Naive thymus-derived CD4-positive, alpha-beta T cell (primary cell): ENCODE measurements around the gene HDAC4. TPM values are rescaled to one million over a fixed set of nuclear protein-coding genes. Genes with fewer than 3 reads are reported as not detected.
A peak's percentile ranks its signal among the peaks of the same experiment; 100 is the strongest.

Experiments used
- ATAC-seq: fragments of 150-1000 bp; cut with Tn5 transposase; 2 replicates; pipeline ENCODE4 v1.10.0; 2021; ENCODE audit warnings: mild to moderate bottlenecking, moderate library complexity
- CTCF ChIA-PET: fragments of 350-600 bp; sonication (Branson Sonifier 250); formaldehyde crosslinking; loops from one replicate; lab custom pipeline; 2021; ENCODE audit warnings: antibody characterized with exemption; lab: Charles Lee
- POLR2A ChIA-PET: fragments of 350-600 bp; sonication (Branson Sonifier 250); formaldehyde crosslinking; loops from one replicate; lab custom pipeline; 2021; ENCODE audit warnings: antibody characterized with exemption, inconsistent platforms; lab: Charles Lee
- DNase-seq, 9 donors: peaks; one replicate each; pipeline versions ENCODE4 v3.0.0 to v3.0.0-alpha.2; 2020 to 2022; ENCODE audit warnings: mixed read lengths in 1 of 9
- H3K27ac ChIP-seq: one replicate; pipeline ENCODE4 v1.7.0; 2013; ENCODE audit warnings: mild to moderate bottlenecking, low read depth, low read length, moderate library complexity
- H3K27me3 ChIP-seq, 2 donors: one replicate each; pipeline ENCODE4 v1.7.0; 2013; ENCODE audit warnings: low read length in 2 of 2, mild to moderate bottlenecking in 2 of 2, moderate library complexity in 2 of 2; ENCODE audit not compliant: control insufficient read depth in 2 of 2, insufficient read depth in 2 of 2
- H3K36me3 ChIP-seq, 3 experiments: 1 replicate in 2 of 3; 2 replicates in 1 of 3; pipeline ENCODE4 v1.7.0; 2013; ENCODE audit warnings: low read length in 3 of 3, mild to moderate bottlenecking in 3 of 3, moderate library complexity in 1 of 3; ENCODE audit not compliant: insufficient read depth in 3 of 3, control insufficient read depth in 2 of 3
- H3K4me1 ChIP-seq, 2 donors: one replicate each; pipeline ENCODE4 v1.7.0; 2013; ENCODE audit warnings: low read length in 2 of 2, mild to moderate bottlenecking in 2 of 2, moderate library complexity in 1 of 2; ENCODE audit not compliant: control insufficient read depth in 2 of 2, insufficient read depth in 2 of 2
- H3K4me3 ChIP-seq: 2 replicates; pipeline ENCODE4 v1.7.0; 2013; ENCODE audit warnings: mild to moderate bottlenecking, low read length
- H3K9me3 ChIP-seq, 3 experiments: 1 replicate in 2 of 3; 2 replicates in 1 of 3; pipeline ENCODE4 v1.7.0; 2013; ENCODE audit warnings: low read length in 3 of 3; ENCODE audit not compliant: control insufficient read depth in 2 of 3
- H3K27ac Mint-ChIP-seq, 9 donors: one replicate each; pipeline ENCODE4 v1.8.0; 2020 to 2022; ENCODE audit warnings: mixed read lengths in 9 of 9, mild to moderate bottlenecking in 8 of 9, moderate library complexity in 5 of 9, inconsistent platforms in 2 of 9
- H3K27me3 Mint-ChIP-seq, 5 donors: one replicate each; pipeline ENCODE4 v1.8.0; 2021 to 2022; ENCODE audit warnings: mixed read lengths in 5 of 5, mild to moderate bottlenecking in 1 of 5
- H3K36me3 Mint-ChIP-seq, 5 donors: one replicate each; pipeline ENCODE4 v1.8.0; 2020 to 2022; ENCODE audit warnings: mixed read lengths in 5 of 5, mild to moderate bottlenecking in 3 of 5, inconsistent platforms in 1 of 5
- H3K4me1 Mint-ChIP-seq, 7 donors: one replicate each; pipeline ENCODE4 v1.8.0; 2020 to 2022; ENCODE audit warnings: mixed read lengths in 7 of 7, mild to moderate bottlenecking in 3 of 7, inconsistent platforms in 1 of 7
- H3K4me3 Mint-ChIP-seq, 10 donors: one replicate each; pipeline ENCODE4 v1.8.0; 2020 to 2022; ENCODE audit warnings: mild to moderate bottlenecking in 10 of 10, mixed read lengths in 10 of 10, moderate library complexity in 6 of 10, inconsistent platforms in 2 of 10
- H3K9me3 Mint-ChIP-seq, 11 donors: one replicate each; pipeline ENCODE4 v1.8.0; 2020 to 2022; ENCODE audit warnings: mixed read lengths in 11 of 11, mild to moderate bottlenecking in 4 of 11, inconsistent platforms in 1 of 11, moderate library complexity in 1 of 11
- intact Hi-C, 2 donors: fragments of 100-400 bp; cut with micrococcal nuclease; formaldehyde crosslinking; loops; one replicate each; pipeline ENCODE4 v1.15.1; 2023
- polyA plus RNA-seq, 2 donors: library from polyadenylated mRNA; unstranded; fragments of 300-500 nt; fragmentation: Illumina TruSeq; gene quantifications; one replicate each; pipeline ENCODE4 v1.2.3, GENCODE V29; 2021
- total RNA-seq, 6 experiments: library from RNA in 5 of 6; stranded (reverse) in 5 of 6; gene quantifications; 1 replicate in 5 of 6; 2 replicates in 1 of 6; pipeline ENCODE4 v1.2.3 and lab custom pipeline; 2021 to 2026

The HDAC4 gene
- total and polyA plus RNA-seq, 7 experiments from 2014 or later, result 7.4 to 101 (median 55.3) TPM

DNA sequence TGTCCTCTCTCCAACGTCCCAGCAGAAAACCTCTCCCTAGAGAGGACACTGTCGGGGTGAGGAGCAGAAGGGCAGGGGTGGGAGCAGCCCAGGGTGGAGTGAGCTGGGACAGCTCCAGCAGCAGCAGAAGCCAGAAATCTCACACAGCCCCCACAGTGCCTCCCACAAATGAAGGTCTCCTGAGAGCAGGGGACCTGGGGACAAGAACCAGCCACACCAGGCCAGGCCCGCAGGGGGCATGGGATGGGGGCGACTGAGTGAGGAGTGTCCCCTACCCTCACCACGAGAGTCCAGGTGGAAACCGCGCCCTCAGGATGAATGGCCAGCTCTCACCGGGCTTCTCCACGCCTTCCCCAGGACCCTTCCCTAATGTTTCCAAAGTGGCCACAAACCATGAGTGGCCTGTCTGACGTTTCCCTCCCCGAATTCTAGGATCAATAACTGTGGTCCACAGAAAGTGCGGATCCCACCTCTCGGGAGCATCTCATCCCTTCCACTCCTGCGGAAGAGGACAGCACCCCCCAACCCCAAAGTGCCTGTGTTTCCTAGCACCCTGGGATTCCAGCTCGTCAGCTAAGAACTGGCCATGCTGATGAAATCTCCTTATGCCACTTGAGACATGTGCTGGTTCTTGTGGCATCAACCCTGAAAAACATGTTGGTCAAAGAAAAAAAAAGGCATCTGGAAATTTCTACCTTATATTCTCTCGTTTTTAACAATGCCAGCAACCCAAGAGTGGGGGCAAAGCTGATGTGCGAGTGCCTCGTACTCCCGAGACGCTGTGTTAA lies 121.1 kb downstream of the HDAC4 start:
- ChIA-PET CTCF (interaction anchor here (0.7 to 1.8 kb wide), 2 partner anchors 12 to 15 kb away, joined by 3 to 11 read pairs; no protein-coding TSS in a partner anchor), POLR2A (interaction anchor here (0.8 to 22.2 kb wide), 4 partner anchors 13 to 101 kb away, joined by 3 to 362 read pairs (median 3); no protein-coding TSS in a partner anchor)
- Histone ChIP-seq H3K36me3 (no peaks in the 10 kb centered on the region), H3K4me1 (peaks cover 13 to 21% of the 10 kb centered on the region in 2 donors), H3K9me3 (no peaks in the 10 kb centered on the region), H3K4me3 (no peak overlapping the region), H3K27ac (no peak overlapping the region), H3K27me3 (no peaks in the 10 kb centered on the region)
- peak overlapping the region in 6 of 9 donors; percentile 8 to 70 (median 40) for H3K27ac Mint-ChIP-seq
- no peak for DNase-seq
- H3K4me3 Mint-ChIP-seq, result peak overlapping the region in 1 of 10 donors; percentile 15
- H3K36me3 Mint-ChIP-seq, result peaks cover 0 to 7% (median 0%) of the 10 kb centered on the region in 5 donors
- no peaks in the 10 kb centered on the region for H3K27me3 Mint-ChIP-seq
- H3K4me1 Mint-ChIP-seq, result peaks cover 25 to 58% (median 47%) of the 10 kb centered on the region in 7 donors
- ATAC-seq, result no peak
- no peaks in the 10 kb centered on the region for H3K9me3 Mint-ChIP-seq
- intact Hi-C loops, result no loop called here

DNA sequence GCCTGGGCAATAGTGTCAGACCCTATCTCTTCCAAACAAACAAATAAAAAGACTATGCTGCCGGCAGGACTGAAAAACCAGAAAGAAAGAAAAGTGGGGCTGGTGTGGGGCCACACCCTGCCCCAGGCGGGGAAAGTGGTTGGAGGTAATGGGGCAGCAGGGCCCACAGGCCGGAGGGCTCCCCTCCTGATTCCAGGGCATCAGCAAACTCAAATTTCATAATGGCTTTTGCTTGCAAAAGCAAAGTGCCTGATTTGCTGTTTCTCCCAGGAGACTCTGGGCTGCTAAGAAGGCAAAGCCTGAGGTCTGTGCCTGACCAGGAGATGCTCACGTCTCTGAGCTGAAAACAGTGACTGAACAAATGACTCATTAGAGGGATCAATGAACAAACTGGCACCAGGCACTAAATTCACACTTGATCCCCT lies 121.9 kb downstream of the HDAC4 start:
- peaks cover 30 to 58% (median 50%) of the 10 kb centered on the region in 7 donors for H3K4me1 Mint-ChIP-seq
- peak overlapping the region in 7 of 9 donors; percentile 8 to 70 (median 47) for H3K27ac Mint-ChIP-seq
- H3K27ac ChIP-seq, result no peak overlapping the region
- H3K4me1 ChIP-seq, result peaks cover 17 to 21% of the 10 kb centered on the region in 2 donors
- POLR2A ChIA-PET, result interaction anchor here (0.9 to 22.2 kb wide), 3 partner anchors 13 to 102 kb away, joined by 3 to 362 read pairs (median 3); no protein-coding TSS in a partner anchor
- H3K36me3 ChIP-seq, result no peaks in the 10 kb centered on the region
- ATAC-seq (no peak), DNase-seq (peak in 1 of 9 donors; percentile 1)
- no peaks in the 10 kb centered on the region for H3K9me3 ChIP-seq
- intact Hi-C loops, result no loop called here
- H3K4me3 Mint-ChIP-seq, result peak overlapping the region in 1 of 10 donors; percentile 3
- H3K9me3 Mint-ChIP-seq, result no peaks in the 10 kb centered on the region
- H3K36me3 Mint-ChIP-seq, result peaks cover 0 to 7% (median 0%) of the 10 kb centered on the region in 5 donors
- CTCF ChIA-PET, result interaction anchor here (1.8 kb wide), 1 partner anchor 11 kb away, joined by 11 read pairs; no protein-coding TSS in a partner anchor
- no peaks in the 10 kb centered on the region for H3K27me3 ChIP-seq
- H3K4me3 ChIP-seq, result no peak overlapping the region
- no peaks in the 10 kb centered on the region for H3K27me3 Mint-ChIP-seq

DNA sequence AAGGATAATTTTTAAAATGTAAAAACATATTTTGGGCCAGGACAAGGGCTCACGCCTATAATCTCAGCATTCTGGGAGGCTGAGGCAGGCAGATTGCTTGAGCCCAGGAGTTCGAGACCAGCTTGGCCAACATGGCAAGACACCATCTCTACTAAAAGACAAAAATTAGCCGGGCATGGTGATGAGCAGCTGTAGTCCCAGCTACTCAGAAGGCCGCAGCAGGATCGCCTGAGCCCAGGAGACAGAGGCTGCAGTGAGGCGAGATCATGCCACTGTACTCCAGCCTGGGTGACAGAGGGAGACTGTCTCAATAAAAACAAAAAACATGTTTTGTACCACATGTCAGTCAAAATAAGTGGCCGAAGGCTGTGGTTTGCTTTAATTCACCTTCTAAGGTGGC lies 122.5 kb downstream of the HDAC4 start:
- no peaks in the 10 kb centered on the region for H3K36me3 ChIP-seq
- Mint-ChIP-seq H3K9me3 (no peaks in the 10 kb centered on the region), H3K36me3 (peaks cover 0 to 4% (median 0%) of the 10 kb centered on the region in 5 donors), H3K27ac (peak overlapping the region in 2 of 9 donors; percentile 47 to 74), H3K27me3 (no peaks in the 10 kb centered on the region), H3K4me3 (no peak overlapping the region), H3K4me1 (peaks cover 36 to 58% (median 53%) of the 10 kb centered on the region in 7 donors)
- ATAC-seq (no peak), DNase-seq (no peak)
- ChIA-PET POLR2A (interaction anchor here (22.2 kb wide), 1 partner anchor 14 kb away, joined by 362 read pairs; no protein-coding TSS in a partner anchor), CTCF (no interaction called here)
- no peak overlapping the region for H3K4me3 ChIP-seq
- peaks cover 17 to 25% of the 10 kb centered on the region in 2 donors for H3K4me1 ChIP-seq
- H3K27ac ChIP-seq, result no peak overlapping the region
- H3K9me3 ChIP-seq, result no peaks in the 10 kb centered on the region
- no peaks in the 10 kb centered on the region for H3K27me3 ChIP-seq
- intact Hi-C loops, result no loop called here

DNA sequence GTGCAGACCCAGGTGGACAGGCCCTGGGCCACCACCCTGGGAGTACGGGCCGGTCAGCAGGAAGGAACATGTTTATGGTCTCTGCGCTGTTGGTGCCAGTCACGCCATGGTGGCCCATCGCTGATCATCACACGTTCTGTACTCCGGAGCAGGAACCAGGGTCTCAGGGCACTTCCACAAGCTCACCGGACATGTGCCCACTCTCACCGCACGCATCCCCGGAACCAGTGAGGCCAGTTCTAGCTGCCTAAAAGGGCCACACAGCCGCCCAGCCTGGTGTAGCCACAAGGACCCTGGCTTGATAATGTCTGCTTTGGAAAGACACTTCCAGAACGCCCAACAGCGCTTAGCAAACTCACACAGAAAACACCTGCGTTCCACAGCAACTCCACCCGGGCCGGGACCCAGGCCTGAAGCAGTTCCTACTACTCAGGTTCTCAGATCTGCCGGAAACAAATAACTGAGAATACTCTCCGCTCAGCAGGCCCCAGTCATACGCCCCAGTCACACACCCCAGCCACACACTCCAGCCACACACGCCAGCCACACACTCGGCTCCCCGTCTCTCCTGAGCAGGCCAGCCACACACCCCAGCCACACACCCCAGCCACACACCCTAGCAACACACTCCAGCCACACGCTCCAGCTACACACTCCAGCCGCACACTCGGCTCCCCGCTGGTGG lies 123.3 kb downstream of the HDAC4 start:
- intact Hi-C loops, result no loop called here
- Mint-ChIP-seq H3K4me3 (peak overlapping the region in 1 of 10 donors; percentile 21), H3K36me3 (peaks cover 0 to 8% (median 0%) of the 10 kb centered on the region in 5 donors), H3K4me1 (peaks cover 44 to 66% (median 60%) of the 10 kb centered on the region in 7 donors), H3K27me3 (no peaks in the 10 kb centered on the region), H3K27ac (peak overlapping the region in 6 of 9 donors; percentile 1 to 74 (median 55)), H3K9me3 (no peaks in the 10 kb centered on the region)
- DNase-seq (peak in 1 of 9 donors; percentile 3), ATAC-seq (no peak)
- H3K9me3 ChIP-seq, result no peaks in the 10 kb centered on the region
- peaks cover 17 to 32% of the 10 kb centered on the region in 2 donors for H3K4me1 ChIP-seq
- no peaks in the 10 kb centered on the region for H3K27me3 ChIP-seq
- H3K36me3 ChIP-seq, result no peaks in the 10 kb centered on the region
- H3K27ac ChIP-seq, result no peak overlapping the region
- POLR2A ChIA-PET, result interaction anchor here (1.3 to 22.2 kb wide), 2 partner anchors 15 to 92 kb away, joined by 3 to 362 read pairs; no protein-coding TSS in a partner anchor
- no peak overlapping the region for H3K4me3 ChIP-seq
- CTCF ChIA-PET, result interaction anchor here (2.4 kb wide), 1 partner anchor 10 kb away, joined by 13 read pairs; no protein-coding TSS in a partner anchor

DNA sequence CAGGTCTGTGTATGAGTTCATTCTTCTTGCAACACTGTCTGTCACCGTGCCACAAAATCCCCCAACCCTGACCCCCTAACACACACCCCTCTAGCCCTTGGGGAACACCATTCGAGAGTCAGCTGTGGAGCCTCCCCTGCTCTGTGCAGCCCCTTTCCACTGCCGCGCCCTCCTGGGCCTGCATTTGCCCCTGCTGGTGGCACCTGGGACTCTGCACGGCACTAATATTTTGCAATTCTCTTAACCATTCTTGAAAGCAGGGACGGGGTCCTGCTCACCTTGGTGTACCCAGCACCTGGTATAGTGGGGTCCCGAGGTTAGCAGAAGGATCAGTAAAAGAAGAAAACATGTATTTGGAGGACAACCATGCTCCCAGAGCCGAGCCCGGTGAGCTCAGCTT lies 124.0 kb downstream of the HDAC4 start:
- no peaks in the 10 kb centered on the region for H3K27me3 ChIP-seq
- intact Hi-C loops, result no loop called here
- Mint-ChIP-seq H3K4me1 (peaks cover 50 to 73% (median 67%) of the 10 kb centered on the region in 7 donors), H3K27me3 (no peaks in the 10 kb centered on the region), H3K9me3 (no peaks in the 10 kb centered on the region), H3K36me3 (peaks cover 0 to 11% (median 0%) of the 10 kb centered on the region in 5 donors), H3K27ac (peak overlapping the region in 4 of 9 donors; percentile 41 to 97 (median 66)), H3K4me3 (peak overlapping the region in 3 of 10 donors; percentile 8 to 54 (median 9))
- H3K4me1 ChIP-seq, result peaks cover 17 to 32% of the 10 kb centered on the region in 2 donors
- no peaks in the 10 kb centered on the region for H3K9me3 ChIP-seq
- ATAC-seq, result no peak
- ChIA-PET POLR2A (interaction anchor here (1.3 to 22.2 kb wide), 2 partner anchors 16 to 93 kb away, joined by 3 to 362 read pairs; no protein-coding TSS in a partner anchor), CTCF (interaction anchor here (1.4 to 2.4 kb wide), 2 partner anchors 9 to 121 kb away, joined by 3 to 13 read pairs; no protein-coding TSS in a partner anchor)
- DNase-seq, result no peak
- no peaks in the 10 kb centered on the region for H3K36me3 ChIP-seq
- H3K4me3 ChIP-seq, result no peak overlapping the region
- no peak overlapping the region for H3K27ac ChIP-seq
